Suppressor macrophage (primary cell): ENCODE data around the gene SDF2L1.
"Not testable (repeated sequence)": the region's sequence is repeated elsewhere in the genome, so short reads cannot be mapped to it uniquely, and the experiment has no call there.

Source experiments
- DNase-seq, 4 experiments: peaks; one replicate each; pipeline ENCODE4 v3.0.0-alpha.2; 2020 to 2022

The SDF2L1 gene

DNA sequence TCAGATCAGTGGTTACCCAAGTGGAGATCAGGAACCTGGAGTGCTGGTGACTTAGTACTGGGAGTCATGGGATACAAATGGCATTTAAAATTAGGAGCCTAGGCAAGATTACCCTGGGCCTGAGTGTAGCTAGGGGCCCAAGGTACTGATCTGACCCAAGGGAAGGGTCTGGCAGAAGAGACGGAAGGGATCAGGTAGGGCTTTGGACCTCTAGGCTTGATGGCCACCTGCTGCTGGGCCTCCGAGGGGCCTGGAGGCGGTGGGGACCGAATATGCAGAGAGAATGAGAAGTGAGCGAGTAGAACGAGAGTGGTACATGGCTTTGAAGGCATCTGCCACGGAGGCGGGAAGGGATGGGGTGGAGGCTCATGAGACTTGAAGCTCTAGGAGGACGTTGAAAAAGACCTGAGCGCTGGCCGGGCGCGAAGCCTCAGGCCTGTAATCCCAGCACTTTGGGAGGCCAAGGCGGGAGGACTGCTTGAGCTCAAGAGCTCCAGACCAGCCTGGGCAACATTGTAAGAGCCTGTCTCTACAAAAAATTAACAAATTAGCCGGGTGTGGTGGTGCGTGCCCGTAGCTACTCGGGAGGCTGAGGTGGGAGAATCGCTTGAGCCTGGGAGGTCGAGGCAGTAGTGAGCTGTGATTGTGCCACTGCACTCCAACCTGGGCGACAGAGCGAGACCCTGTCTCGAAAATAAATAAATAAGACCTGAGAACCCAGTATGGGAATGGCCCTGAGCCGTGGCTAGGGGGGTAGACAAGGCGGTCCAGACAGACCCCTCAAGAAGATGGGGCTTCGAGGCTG, 23.1 kb downstream of the SDF2L1 start:
- DNase-seq, result no peak

DNA sequence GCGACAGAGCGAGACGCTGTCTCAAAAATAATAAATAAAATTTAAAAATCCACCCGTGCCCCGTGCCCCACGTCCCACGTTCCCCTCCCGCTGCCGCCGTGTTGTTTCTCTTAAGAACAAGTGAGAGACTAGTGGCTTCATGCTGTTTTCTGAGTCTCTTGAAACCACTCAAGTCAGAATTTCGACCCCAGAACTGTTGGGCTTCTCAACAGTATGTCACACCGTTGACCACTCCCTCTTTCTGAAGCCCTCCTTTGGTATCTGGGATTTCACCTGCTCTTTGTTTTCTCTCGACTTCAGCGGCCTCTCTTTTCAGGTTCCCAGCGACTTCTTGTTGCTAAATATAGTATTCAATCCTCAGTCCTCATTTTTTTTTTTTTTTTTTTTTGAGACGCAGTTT, 24.7 kb downstream of the SDF2L1 start:
- DNase-seq, result no peak

DNA sequence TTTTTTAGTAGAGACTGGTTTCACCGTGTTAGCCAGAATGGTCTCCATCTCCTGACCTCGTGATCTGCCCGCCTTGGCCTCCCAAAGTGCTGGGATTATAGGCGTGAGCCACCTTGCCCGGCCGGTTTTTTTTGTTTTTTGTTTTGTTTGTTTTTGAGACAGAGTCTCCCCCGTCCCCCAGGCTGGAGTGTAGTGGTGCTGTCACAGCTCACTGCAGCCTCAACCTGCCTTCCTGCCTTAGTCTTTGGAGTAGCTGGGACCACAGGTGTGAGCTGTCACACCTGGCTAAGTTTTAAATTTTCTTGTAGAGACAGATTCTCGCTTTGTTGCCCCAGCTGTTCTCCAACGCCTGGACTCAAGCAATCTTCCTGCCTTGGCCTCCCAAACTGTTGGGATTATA, 26.9 kb downstream of the SDF2L1 start:
- no peak for DNase-seq

DNA sequence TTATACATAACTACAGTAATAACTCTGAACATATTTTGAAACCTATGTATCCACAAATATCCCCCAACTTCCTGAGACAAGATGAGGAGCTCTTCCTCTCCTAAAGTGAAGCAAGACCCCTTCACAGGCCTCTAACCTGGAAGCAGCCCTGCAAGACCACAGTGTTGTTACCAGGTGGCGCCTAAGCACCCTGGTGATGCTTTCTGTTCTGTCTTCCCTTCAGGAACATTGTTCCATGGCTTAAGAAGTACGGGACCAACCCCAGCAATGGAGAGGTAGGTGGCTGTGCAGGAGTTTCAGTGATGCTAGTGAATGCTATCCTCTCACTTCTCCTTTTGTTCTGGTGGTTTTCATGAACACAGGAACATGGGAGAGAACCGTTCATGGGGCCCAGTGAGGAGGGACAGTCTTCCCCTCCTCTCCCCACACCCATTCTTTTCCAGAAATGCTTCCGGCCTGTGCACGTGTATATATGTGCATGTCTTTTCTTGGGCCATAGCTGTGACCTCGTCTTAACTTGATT, 30.1 kb downstream of the SDF2L1 start:
- no peak for DNase-seq

DNA sequence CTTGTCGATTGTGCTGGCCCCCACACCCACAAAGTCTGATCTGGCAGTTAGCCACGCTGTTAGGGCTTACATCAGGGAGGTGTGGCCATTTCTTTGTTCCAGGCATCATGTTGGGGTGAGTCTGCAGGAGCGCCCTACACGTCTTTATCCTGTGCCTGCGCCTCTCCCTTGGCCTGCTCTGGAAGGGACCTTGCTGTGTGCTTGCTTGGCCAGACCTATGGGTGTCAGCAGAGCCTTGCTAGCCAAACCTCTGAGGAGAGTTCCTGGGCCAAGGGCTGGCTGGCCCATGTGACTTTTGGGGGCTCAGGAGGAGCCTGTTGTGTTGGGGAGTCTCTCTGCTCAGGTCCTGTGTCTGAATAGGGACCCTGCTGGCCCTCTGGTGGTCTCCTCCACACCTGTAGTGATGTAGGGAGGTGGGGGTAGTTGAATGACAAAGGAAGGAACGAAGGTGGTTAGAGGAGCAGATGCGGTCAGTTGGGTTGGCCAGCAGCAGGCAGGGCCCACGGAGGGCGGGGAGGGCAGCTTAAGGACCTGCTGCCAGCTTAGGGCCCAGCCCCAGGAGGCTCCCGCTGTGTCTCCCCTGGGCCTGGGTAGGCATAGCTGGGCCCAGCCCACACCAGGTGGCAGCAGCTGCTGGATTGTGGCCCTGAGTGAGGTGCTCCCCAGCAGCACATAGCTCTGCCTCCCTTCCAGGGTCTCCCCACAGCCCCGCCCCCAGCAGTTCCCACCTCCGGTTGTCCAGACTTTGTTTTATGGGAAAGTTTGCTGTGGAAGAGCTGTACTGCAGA, 31.6 kb downstream of the SDF2L1 start:
- DNase-seq, result no peak

DNA sequence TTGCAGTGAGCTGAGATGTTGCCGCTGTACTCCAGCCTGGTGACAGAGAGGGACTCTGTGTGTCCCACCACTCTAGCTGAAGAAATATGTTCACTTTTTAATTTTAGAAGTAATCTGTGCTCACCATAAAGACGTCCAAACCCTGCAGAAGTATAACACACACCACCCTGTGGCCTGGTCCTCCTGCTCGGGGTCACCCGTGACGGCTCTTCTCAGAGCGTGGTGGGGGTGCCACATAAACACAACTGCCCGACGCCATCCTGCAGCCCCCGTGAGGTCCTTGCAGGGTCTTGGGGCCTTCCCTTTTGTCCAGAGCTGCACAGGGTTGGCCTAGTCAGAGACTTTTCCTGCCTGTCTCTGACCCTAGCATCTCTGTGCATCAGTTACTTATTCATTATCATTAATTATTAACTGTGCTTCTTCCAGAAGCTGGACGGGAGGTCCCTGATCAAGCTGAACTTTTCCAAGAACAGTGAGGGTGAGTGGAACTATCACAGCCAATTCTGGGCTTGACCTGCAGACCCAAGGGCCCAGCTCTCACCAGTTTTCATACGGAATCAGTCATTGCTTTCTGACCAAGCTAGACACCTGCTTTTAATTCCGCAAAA, 32.6 kb downstream of the SDF2L1 start:
- DNase-seq, result no peak

DNA sequence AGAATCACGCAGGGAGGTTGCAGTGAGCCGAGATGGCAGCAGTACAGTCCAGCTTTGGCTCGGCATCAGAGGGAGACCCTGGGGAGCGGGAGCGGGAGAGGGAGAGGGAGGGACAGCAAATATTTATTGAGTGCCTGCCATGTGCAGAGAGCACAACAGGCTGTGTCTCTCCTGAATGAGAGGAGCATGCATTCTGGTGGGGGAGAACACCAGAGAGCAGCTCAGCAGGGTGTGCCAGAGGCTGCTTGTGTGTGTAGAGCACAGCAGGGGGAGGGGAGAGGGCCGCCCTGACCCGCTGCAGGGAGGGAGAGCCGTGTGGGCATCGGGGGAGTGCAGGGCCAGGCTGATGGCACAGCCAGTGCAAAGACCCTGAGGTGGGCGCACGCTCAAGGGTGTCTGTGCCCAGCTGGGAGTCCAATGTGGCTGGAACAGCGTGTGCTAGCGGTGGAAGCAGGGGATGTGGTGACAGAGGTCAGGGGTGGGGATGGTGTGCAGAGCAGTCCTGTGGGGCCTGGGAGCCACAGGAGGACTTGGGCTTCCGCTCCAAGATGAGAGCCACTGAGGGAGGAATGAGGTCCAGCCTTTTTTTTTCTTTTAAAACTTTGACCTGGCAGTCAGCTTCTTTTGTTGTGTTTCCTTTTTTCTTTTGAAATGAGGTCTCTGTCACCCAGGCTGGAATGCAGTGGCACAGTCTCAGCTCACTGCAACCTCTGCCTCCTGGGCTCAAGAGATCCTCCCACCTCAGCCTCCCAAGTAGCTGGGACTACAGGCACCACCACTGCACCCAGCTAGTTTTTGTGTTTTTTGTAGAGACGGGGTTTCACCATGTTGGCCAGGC, 35.7 kb downstream of the SDF2L1 start:
- DNase-seq, result no peak

DNA sequence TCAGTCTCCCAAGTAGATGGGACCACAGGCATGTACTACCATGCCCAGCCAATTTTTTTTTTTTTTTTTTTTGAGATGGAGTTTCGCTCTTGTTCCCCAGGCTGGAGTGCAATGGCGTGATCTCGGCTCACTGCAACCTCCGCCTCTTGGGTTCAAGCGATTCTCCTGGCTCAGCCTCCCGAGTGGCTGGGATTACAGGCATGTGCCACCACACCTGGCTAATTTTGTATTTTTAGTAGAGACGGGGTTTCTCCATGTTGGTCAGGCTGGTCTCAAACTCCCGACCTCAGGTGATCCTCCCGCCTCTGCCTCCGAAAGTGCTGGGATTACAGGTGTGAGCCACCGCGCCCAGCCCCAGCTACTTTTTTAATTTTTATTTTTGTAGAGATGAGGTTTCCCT, 36.7 kb downstream of the SDF2L1 start:
- DNase-seq, result not testable (repeated sequence)

DNA sequence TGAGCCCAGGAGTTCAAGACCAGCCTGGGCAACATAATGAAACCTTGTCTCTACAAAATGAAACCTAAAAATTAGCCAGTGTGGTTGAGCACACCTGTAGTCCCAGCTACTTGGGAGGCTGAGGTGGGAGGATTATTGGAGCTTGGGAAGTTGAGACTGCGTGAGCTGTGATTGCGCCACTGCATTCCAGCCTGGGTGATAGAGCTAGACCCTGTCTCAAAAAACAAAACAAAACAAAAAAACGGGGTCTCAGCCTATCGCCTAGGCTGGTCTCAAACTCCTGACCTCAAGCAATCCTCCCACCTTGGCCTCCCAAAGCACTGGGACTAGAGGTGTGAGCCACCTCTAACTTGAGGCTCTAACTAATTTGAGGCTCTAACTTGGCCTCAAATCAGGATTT, 37.3 kb downstream of the SDF2L1 start:
- DNase-seq, result no peak

DNA sequence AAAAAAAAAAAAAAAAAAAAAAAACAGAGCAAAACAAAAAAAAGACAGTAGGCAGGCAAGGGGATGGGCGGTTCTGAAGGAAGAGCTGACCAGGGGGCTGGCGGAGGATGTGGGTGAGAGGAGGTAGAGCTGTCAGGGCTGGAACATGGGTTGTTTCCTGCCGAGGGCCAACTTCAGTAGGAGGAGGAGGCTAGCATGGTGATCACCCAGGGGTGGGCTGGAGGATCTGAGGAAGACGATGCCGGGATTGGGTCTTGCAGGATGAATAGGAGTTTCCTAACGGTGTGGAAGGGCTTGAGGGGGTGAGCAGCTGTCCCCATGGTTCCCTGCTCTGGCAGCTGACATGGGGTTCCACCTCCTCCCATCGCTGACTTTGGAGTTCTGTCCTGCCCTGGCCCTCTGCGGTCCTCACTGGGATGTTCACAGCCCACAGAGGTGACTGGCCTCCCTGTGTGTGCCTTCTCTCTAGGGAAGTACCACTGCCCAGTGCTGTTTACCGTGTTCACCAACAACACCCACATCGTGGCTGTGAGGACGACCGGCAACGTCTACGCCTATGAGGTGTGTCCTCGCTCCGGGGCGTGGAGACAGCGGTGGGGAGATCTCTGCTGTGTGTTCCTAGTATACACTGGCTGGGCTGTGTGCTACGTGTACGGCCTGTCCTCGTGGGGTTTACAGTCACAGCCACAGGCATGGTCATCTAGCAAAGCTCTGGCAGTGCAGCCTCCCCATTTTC, 38.9 kb downstream of the SDF2L1 start:
- no peak for DNase-seq

DNA sequence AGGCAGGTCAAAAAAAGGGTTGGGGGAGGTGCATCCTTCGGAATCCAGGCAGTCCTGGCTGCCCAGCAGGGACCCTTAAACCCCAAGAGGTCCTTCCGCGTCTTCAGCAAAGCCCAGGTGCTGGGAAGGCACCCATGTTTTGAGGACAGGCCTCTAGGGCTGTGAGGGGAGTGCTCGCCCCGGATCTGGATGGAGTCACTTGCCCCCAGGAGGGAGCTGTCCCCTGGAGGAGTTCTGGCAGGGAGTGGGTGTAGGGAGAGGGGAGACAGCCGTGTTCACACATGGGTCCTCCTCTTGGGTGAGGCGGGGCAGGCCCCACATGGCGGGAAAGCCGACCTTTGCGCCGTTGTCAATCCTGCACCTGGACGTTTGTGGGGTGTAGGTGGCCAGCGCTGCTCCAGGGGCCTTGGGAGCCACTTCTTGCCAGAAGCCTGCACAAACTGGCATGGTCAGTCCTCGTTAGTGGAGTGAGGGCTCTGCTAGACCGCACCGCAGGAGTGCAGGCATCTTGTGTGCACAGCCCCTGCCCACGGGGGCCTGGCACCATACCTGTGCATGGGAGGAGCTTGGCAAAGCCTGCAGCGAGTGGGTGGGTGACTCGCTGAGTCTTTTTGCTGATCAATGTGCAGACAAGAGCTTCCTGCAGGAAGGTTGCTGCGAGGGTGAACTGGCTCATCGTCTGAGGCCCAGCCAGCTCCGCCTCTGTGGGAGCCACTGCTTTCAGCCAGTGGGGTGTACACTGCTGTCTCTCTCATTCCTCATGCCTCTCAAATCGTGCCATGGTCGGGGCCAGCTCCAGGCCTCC, 39.7 kb downstream of the SDF2L1 start:
- DNase-seq, result no peak

DNA sequence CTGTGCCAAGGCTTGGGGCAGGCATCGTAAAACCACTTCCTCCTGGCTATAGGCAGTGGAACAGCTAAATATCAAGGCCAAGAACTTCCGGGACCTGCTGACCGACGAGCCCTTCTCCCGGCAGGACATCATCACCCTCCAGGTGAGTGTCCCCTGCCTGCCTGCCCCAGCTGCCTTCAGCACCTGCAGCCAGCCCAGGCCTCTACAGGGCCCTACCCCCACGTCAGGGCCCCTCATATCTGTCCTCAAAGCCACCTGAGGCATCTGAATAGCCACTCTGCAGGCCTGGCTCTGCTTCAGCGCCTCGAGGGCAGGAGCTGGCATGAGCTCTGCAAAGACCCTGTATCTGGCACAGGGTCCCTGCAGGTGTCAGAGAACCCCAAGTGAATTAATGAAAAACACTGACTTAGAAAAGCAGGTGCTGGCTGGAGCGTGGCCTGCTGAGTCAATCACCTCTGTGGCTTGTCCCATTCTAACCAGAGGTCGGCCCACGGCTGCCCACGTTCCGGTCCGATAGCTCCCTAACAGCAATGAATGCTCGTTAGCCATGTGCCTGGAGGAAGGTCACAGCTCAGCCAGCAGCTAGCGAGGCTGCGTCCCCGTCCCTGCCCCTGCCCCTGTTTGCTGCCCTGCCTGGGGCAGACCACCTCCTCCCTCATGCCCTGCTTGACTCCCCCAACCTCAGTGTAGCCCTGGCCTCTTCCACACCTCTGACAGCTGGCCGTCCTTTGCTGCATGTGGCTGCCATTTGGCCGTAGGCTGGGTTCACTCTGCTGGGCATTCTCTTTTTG, 40.5 kb downstream of the SDF2L1 start:
- DNase-seq, result no peak

DNA sequence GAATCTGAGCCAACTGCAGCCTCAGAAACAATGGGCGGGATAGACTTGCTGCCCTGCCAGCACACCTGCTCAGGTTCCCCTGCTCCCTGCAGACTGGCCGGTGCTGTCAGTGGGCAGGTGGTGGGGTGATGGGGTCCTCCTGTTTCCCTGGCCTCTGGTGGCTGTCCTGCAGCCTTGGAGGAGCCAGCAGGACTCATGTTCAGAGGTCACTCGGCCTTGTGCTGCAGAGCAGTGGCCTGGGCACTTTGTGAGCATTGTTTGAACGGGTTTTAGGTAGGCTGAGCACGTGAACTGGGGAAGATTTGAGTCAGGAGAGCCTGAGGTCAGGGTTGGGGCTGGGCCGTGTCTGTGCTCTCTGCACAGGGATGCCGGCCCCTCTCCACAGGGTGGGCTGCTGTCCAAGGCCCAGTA, 41.3 kb downstream of the SDF2L1 start:
- DNase-seq, result no peak

DNA sequence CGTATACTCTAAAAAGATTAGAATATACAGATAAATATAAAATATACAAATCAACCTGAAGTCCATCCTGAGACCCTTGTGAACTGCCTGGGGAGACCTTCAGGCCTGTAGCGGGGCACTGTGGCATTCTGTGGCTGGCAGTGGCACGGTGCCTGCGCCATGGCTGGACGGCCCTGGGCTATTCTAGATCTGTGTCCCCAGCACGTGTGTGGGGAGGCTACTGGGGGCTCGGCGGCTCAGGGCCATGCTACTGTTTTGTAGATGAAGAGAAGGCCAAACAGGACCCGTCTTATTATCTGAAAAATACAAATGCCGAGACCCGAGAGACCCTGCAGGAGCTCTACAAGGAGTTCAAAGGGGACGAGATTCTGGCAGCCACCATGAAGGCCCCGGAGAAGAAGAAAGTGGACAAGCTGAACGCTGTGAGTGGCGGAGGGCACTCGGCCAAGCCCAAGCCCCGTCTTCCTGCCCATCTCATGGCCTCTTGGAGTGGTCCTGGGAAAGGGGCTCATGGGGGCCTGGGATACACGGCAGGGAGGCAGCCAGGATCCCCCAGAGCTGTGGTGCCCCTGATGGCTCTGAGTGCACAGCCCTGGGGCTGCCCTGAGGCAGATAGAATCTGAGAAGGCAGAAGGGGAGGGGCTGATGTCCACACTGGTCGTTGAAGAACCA, 42.5 kb downstream of the SDF2L1 start:
- DNase-seq, result no peak

DNA sequence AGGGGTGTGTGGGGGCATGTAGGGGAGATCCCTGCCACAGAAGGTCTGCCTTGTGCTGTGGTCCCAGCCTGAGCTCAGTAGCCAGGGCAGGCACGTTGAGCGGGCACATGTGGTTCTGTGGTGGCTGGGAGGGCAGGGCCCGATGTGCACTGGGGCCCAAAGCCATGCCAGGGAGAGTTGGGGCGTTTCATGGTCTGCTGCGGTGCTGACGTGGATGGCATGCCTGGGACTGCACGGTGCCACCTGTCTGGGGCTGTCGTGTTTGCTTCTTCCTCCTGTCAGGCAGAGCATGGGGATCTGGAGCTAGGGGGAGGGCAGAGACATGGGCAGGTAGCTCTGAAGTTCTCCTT, 43.0 kb downstream of the SDF2L1 start:
- no peak for DNase-seq

DNA sequence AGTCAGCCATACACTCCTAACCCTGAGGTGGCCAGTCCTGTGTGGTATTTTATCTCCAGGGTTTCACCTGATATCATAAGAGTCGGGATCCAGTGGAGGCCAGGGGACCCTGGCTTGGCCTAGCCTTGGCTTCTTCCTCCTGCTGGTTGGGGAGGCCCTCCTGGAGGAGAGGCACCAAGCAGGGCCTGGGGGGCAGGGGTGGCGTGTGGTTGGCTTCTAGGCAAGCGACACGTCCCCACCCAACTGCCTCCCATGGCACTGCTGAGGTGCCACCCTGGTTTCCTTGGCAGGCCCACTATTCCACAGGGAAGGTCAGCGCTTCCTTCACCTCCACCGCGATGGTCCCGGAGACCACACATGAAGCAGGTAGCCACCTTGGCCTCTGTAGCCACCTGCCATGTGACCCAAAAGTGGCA, 44.1 kb downstream of the SDF2L1 start:
- no peak for DNase-seq

DNA sequence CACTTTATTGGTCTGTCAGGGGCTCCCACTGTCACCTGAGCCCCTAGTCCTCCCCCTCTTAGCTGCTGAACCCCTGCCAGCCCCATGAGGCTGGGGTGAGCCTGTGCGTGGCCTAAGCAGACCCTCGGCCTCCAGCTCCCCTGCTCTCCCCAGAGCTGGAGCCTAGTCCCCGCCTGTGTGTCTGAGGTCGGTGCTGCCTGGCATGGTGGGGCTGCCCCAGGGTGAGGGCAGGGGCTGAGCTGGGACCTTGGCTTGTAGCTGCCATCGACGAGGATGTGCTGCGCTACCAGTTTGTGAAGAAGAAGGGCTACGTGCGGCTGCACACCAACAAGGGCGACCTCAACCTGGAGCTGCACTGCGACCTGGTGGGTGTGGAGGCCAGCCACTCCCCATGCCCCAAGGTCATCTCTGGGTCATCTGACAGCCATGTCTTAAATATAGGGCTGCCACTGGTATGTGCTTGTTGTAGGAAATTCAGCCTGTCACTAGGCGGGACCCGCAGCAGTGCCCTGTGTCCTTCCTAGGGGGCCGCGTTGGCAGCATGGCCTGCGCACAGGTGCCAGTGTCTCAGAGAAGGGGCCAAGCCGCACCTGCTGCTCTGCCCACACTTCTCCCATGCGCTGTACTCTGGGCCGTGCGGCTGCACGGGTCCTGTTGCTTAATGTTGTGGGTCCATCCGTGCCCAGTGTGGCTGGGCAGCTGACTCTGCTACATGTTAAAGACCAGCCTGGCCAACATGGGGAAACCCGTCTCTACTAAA, 44.7 kb downstream of the SDF2L1 start:
- DNase-seq, result no peak

DNA sequence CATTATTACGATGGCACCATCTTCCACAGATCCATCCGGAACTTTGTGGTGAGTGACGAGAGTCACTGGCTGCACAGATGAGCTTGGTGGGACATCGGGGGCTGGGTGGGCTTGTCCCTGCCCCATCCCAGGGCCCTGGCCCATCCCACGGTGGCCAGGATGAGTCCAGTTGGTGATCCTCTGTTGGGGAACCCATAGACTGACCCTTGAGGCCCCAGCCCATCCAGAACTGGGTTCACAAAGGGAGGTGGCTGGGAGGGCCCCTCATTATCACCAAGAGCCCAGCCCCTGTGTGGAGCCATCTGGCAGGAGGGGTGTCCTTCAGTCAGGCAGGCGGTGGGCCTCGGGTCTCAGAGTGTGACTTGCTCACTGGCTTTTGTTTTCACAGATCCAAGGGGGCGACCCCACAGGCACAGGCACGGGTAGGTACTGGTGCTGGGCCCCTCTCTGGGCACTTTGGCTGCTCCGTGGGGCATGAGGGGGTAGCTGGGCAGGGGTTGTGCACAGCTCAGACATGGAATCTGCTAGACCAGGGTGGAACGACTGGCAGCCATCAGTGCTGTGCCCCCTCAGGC, 45.7 kb downstream of the SDF2L1 start:
- no peak for DNase-seq
